DND-41 (cell line): Measurements from ENCODE around the gene TCEA3.

Experiments used
- ATAC-seq: fragments of 200-7000 bp; cut with Tn5 transposase; 3 replicates; pipeline ENCODE4 v1.9.1; 2021; ENCODE audit warnings: low read depth; ENCODE audit not compliant: insufficient read depth
- DNase-seq: peaks from one replicate; pipeline ENCODE4 v3.0.0-alpha.2; 2020
- H2AFZ ChIP-seq: 2 replicates; pipeline ENCODE4 v1.6.0; 2012; ENCODE audit warnings: low read depth, low read length
- H3K27ac ChIP-seq: 2 replicates; pipeline ENCODE4 v1.5.1; 2012; ENCODE audit warnings: low read length, inconsistent platforms
- H3K27me3 ChIP-seq: fragments of 200-600 bp; sonication (generic); 2 replicates; pipeline ENCODE4 v1.6.0; 2012; ENCODE audit warnings: low read length, mild to moderate bottlenecking, inconsistent platforms; ENCODE audit not compliant: insufficient read depth, poor library complexity
- H3K36me3 ChIP-seq: 2 replicates; pipeline ENCODE4 v1.5.1; 2012; ENCODE audit warnings: low read length, inconsistent platforms; ENCODE audit not compliant: insufficient read depth
- H3K4me1 ChIP-seq: 2 replicates; pipeline ENCODE4 v1.5.1; 2012; ENCODE audit warnings: mild to moderate bottlenecking, low read length; ENCODE audit not compliant: insufficient read depth
- H3K4me2 ChIP-seq: 2 replicates; pipeline ENCODE4 v1.6.0; 2012; ENCODE audit warnings: mild to moderate bottlenecking, moderate library complexity, low read length, inconsistent platforms; ENCODE audit not compliant: insufficient read depth
- H3K4me3 ChIP-seq, 2 experiments: fragments of 200-600 bp in 1 of 2; shearing (Covaris generic) in 1 of 2; 2 replicates each; pipeline ENCODE4 v1.5.1; 2012 to 2016; ENCODE audit warnings: inconsistent platforms in 2 of 2, low read length in 2 of 2, mild to moderate bottlenecking in 2 of 2, low read depth in 1 of 2, moderate library complexity in 1 of 2
- H3K79me2 ChIP-seq: 2 replicates; pipeline ENCODE4 v1.6.0; 2012; ENCODE audit warnings: low read length, inconsistent platforms; ENCODE audit not compliant: insufficient read depth
- H3K9ac ChIP-seq: 2 replicates; pipeline ENCODE4 v1.6.0; 2012; ENCODE audit warnings: low read depth, mild to moderate bottlenecking, inconsistent platforms, low read length, moderate library complexity
- H3K9me3 ChIP-seq: 2 replicates; pipeline ENCODE4 v1.5.1; 2012; ENCODE audit warnings: low read length, moderate library complexity, mild to moderate bottlenecking, inconsistent platforms; ENCODE audit not compliant: insufficient read depth, severe bottlenecking
- H4K20me1 ChIP-seq: 2 replicates; pipeline ENCODE4 v1.6.0; 2012; ENCODE audit warnings: low read length; ENCODE audit not compliant: insufficient read depth
- CTCF ChIP-seq: IDR thresholded peaks from 2 replicates; pipeline ENCODE4 v1.5.1; 2012; ENCODE audit warnings: borderline replicate concordance, low read length, moderate library complexity, mild to moderate bottlenecking; ENCODE audit not compliant: poor library complexity, severe bottlenecking; ENCODE audit errors: extremely low read depth
- EZH2 ChIP-seq: IDR thresholded peaks from 3 replicates; pipeline ENCODE4 v1.6.1; 2012; ENCODE audit warnings: borderline replicate concordance, low read depth, mild to moderate bottlenecking, moderate library complexity, low read length, inconsistent platforms; ENCODE audit not compliant: severe bottlenecking

TCEA3 gene

GRCh38 chr1:23385119-23385621, 39.4 kb downstream of the TCEA3 start:
- H3K4me2 ChIP-seq, result no peak overlapping the region
- no peaks in the 10 kb centered on the region for H3K79me2 ChIP-seq
- no peak overlapping the region for H2AFZ ChIP-seq
- H3K36me3 ChIP-seq, result no peaks in the 10 kb centered on the region
- H4K20me1 ChIP-seq, result no peaks in the 10 kb centered on the region
- peaks cover 7% of the 10 kb centered on the region for H3K27me3 ChIP-seq
- H3K9me3 ChIP-seq, result no peaks in the 10 kb centered on the region
- ATAC-seq (no peak), DNase-seq (no peak)
- H3K4me1 ChIP-seq, result 0 out of 2 replicates have a peak, but pooled peaks cover 4% of the 10 kb centered on the region
- TF ChIP-seq EZH2 (no peak), CTCF (no peak)
- no peak overlapping the region for H3K4me3 ChIP-seq
- no peak overlapping the region for H3K9ac ChIP-seq
- no peak overlapping the region for H3K27ac ChIP-seq

GRCh38 chr1:23384312-23385058, 40.1 kb downstream of the TCEA3 start:
- no peak for DNase-seq
- Histone ChIP-seq H4K20me1 (no peaks in the 10 kb centered on the region), H3K4me1 (0 out of 2 replicates have a peak, but pooled peaks cover 4% of the 10 kb centered on the region), H3K9me3 (no peaks in the 10 kb centered on the region), H3K4me2 (no peak overlapping the region), H3K9ac (no peak overlapping the region), H3K4me3 (no peak overlapping the region), H3K36me3 (no peaks in the 10 kb centered on the region), H3K27ac (no peak overlapping the region), H3K27me3 (peaks cover 7% of the 10 kb centered on the region), H2AFZ (no peak overlapping the region), H3K79me2 (no peaks in the 10 kb centered on the region)
- TF ChIP-seq EZH2 (no peak), CTCF (no peak)
- no peak for ATAC-seq

- H3K79me2 ChIP-seq, result no peaks in the 10 kb centered on the region
Observed at GRCh38 chr1:23383577-23384311, 40.8 kb downstream of the TCEA3 start.

More at GRCh38 chr1:23383577-23384311, 40.8 kb downstream of the TCEA3 start:
- TF ChIP-seq CTCF (no peak), EZH2 (no peak)
- ATAC-seq (no peak), DNase-seq (no peak)
- H4K20me1 ChIP-seq, result no peaks in the 10 kb centered on the region
- no peak overlapping the region for H2AFZ ChIP-seq
- no peak overlapping the region for H3K27ac ChIP-seq
- H3K4me1 ChIP-seq, result 0 out of 2 replicates have a peak, but pooled peaks cover 4% of the 10 kb centered on the region
- H3K9ac ChIP-seq, result no peak overlapping the region
- no peaks in the 10 kb centered on the region for H3K9me3 ChIP-seq
- no peak overlapping the region for H3K4me3 ChIP-seq
- peaks cover 7% of the 10 kb centered on the region for H3K27me3 ChIP-seq
- no peak overlapping the region for H3K4me2 ChIP-seq
- H3K36me3 ChIP-seq, result no peaks in the 10 kb centered on the region
